Right kidney (tissue), 1 donor: ENCODE results near the gene PGF.
"Not testable (repeated sequence)": the region's sequence is repeated elsewhere in the genome, so short reads cannot be mapped to it uniquely, and the experiment has no call there.

Experiments
- DNase-seq: peaks from one replicate; pipeline ENCODE4 v3.0.0-alpha.2; 2016

PGF gene

GRCh38 chr14:74942608-74943007 is 12.8 kb downstream of the PGF start:
- DNase-seq = no peak

GRCh38 chr14:74942181-74942580 is 13.2 kb downstream of the PGF start:
- DNase-seq = no peak

- DNase-seq = no peak
Measured at GRCh38 chr14:74941676-74942097, 13.7 kb downstream of the PGF start.

GRCh38 chr14:74940956-74941565 is 14.3 kb downstream of the PGF start:
- no peak for DNase-seq

- no peak for DNase-seq
Measured at GRCh38 chr14:74938531-74939495, 16.6 kb downstream of the PGF start.

GRCh38 chr14:74937171-74937570 is 18.2 kb downstream of the PGF start:
- no peak for DNase-seq

GRCh38 chr14:74936731-74937130 is 18.7 kb downstream of the PGF start:
- no peak for DNase-seq

- no peak for DNase-seq
Measured at GRCh38 chr14:74936151-74936550, 19.2 kb downstream of the PGF start.

GRCh38 chr14:74935360-74935680 is 20.1 kb downstream of the PGF start:
- no peak for DNase-seq

GRCh38 chr14:74934476-74935359 is 20.7 kb downstream of the PGF start:
- DNase-seq = peak; percentile 34

GRCh38 chr14:74934041-74934440 is 21.4 kb downstream of the PGF start:
- no peak for DNase-seq

- DNase-seq = not testable (repeated sequence)
Measured at GRCh38 chr14:74932936-74933335, 22.5 kb downstream of the PGF start.

GRCh38 chr14:74932401-74932901 is 22.9 kb downstream of the PGF start:
- DNase-seq = no peak

GRCh38 chr14:74931744-74932143 is 23.7 kb downstream of the PGF start:
- DNase-seq = not testable (repeated sequence)

GRCh38 chr14:74929242-74929641 is 26.2 kb downstream of the PGF start:
- no peak for DNase-seq

- DNase-seq = no peak
Measured at GRCh38 chr14:74927225-74927624, 28.2 kb downstream of the PGF start.

- DNase-seq = no peak
Measured at GRCh38 chr14:74924061-74924460, 31.3 kb downstream of the PGF start.

- DNase-seq = peak; percentile 69
Measured at GRCh38 chr14:74922752-74923401, 32.5 kb downstream of the PGF start, which contains the start of gene RPS6KL1. Gene RPS6KL1, minus strand, starts transcription at chr14:74923260. Its CDS starts 1,719 bp downstream, at chr14:74921541.

GRCh38 chr14:74921987-74922751 is 33.2 kb downstream of the PGF start:
- DNase-seq = no peak

GRCh38 chr14:74921053-74921620 is 34.3 kb downstream of the PGF start:
- DNase-seq = no peak

- no peak for DNase-seq
Measured at GRCh38 chr14:74920281-74920680, 35.1 kb downstream of the PGF start.
